ENCODE measurements around the gene VAT1.
A peak's percentile ranks its signal among the peaks of the same experiment; 100 is the strongest.
"Not testable (repeated sequence)": the region's sequence is repeated elsewhere in the genome, so short reads cannot be mapped to it uniquely, and the experiment has no call there.

VAT1 gene

DNA sequence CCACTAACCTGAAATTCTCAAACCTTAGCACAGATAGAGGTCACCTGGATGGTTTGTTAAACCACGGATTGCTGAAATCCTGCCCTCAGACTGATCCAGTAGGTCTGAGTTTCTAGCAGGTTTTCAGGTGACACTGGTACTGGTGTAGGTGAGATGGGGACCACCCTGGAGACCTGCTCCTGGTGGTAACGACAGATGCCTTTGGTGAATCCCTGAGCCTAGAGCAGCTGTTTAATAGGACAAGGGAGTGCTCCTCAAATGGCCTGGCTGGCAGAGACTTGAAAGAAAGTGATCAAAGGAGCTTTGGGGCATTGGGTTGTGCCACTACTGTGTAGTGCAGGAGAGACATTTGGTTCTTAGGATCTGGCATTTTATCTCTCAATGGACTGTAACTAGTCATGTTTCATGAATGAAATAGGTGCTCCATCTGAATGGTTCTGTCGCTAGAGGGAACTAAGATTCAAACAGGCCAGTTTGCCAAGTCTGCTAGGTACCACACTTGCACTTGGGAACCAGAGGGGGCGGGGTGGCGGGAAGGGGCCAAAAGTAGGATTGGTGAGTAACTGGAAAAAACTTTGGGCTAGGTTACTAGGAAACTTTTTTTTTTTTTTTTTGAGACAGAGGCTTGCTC lies 18.5 kb downstream of the VAT1 start:
- no peak for DNase-seq

DNA sequence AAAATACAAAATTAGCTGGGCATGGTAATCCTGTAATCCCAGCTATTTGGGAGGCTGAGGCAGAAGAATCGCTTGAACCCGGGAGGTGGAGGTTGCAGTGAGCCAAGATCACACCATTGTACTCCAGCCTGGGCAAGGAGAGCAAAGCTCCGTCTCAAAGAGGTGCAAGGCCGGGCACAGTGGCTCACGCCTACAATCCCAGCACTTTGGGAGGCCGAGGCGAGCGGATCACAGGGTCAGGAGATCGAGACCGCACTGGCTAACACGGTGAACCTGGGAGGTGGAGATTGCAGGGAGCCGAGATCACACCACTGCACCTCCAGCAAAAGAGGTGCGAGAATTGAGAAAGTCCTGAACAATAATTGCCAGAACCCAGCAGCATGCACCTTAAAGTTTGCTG lies 21.3 kb downstream of the VAT1 start:
- not testable (repeated sequence) for DNase-seq

DNA sequence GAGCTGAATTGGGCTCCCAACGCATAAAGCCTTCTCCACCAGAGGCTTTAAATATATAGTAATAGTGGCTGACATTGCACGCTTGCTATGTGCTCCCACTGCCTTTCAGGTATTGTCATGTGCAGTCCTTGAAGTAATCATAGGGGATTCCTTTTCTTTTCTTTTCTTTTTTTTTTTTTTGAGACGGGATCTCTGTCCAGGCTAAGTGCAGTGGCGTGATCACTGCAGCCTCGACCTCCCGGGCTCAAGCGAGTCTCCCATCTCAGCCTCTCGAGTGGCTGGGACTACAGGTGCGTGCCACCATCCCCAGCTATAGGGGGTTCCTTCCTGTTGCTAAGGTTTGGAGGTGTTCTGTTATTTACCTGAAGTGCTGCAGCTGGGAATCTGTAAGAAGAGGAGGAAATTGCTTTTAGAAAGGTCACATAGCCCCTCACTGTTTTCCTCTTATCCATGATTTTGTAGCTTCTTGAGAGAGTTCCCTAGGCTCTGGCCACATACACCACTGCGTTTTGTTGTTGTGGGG lies 23.1 kb downstream of the VAT1 start:
- DNase-seq, result no peak

DNA sequence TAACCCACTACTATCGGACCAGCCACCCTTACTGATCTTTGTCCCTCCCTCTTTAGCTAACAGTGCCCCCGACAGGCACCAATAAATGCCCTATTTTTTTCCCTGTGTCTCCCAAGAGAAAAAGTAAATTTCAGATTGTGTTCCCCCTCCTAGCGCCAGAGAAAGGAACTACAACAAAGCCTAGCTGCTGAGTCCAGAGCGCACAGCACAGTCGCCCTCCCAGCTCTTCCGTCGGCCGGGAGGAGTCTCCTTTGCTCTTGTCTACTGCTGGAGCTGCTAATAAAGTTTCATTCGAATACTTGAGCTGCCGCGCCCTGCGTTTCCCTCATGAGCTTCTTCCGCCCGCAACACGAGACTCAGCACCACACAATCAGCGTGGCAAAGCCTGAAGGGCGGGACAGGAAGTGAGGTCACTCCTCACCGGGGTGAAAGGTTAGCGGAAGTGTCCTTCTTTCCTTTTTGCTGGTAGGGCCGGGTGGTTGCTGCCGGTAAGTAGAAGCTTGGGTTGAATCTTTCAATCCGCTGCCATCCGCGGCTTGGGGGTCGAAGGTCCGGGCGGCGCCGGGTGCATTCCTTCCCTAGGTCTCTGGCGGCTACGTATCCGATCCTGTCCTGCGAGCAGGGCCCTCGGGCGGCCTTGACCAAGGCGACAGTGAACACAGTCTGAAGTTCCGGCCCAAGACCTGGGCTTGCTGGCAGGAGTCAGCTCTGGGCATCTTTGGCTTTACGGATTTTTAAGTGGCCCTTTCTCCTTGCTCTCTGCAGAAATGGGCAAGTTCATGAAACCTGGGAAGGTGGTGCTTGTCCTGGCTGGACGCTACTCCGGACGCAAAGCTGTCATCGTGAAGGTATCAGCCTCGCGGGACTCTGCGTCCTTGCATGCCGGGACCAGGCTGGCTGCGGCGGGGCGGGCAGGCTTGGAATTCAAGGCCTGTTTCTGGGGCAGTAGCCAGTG lies 23.9 kb downstream of the VAT1 start, which contains the start of gene RPL27:
TSS of gene RPL27 (plus strand) at position 436 of the 955 bp plus-strand sequence. CDS start at position 768, 332 bp downstream.
- peak; percentile 100 for DNase-seq

DNA sequence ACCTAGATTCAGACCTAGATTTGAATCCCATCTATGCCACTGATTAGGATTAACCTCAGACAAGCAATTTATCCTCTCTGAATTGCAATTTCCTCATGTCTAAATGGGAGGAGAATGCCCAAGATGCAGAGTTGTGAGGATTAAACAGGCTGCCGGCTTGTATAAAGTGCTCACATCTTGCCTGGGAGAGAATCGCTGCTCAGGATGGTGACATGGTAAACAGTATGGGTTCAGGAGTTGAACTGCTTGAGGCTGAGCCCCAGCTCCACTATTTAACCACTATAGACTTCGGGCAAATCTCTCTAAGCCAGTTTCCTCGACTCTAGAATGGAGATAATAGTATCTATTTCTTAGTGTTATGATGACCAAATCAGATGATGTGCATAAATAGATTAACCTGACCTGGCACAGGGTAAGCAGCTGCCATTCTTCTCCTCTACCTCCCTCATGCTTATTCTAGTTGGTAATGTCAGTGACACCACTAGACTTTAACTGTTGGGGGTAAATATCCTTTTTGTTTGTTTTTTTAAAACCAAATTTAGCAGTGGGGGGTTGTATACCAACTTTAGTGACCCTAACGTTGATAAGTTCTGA lies 24.7 kb downstream of the VAT1 start:
- DNase-seq, result no peak

DNA sequence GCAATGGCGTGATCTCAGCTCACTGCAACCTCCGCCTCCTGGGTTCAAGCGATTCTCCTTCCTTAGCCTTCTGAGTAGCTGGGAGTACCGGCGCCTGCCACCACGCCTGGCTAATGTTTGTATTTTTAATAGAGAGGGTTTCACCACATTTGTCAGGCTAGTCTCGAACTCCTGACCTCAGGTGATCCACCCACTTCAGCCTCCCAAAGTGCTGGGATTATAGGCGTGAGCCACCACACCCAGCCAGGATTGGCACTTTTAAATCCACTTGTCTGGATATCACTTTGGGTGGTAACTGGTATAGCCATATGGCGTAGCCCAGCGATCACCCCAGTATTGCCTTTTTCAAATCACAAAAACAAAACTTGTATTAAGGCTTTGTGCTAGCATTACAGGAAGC lies 28.3 kb downstream of the VAT1 start:
- not testable (repeated sequence) for DNase-seq

DNA sequence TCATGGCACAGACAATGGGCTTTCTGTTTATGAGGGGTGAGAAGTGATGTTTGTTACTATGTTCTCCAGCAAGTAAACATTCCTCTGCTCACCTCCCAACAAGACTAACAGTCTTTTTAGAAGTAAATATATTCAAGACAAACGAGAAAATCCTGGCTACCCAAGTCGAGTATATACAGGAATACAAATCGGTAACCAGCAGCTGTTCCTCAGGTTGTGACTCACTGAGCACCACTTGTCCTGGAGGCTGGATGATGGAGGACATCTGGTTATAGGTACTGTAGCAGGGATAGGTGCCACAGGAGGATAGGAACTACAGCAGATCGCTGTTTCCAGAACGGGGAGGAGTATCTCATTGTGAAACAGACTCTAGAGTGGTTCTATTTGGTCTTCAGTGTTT lies 29.3 kb downstream of the VAT1 start:
- no peak for DNase-seq

DNA sequence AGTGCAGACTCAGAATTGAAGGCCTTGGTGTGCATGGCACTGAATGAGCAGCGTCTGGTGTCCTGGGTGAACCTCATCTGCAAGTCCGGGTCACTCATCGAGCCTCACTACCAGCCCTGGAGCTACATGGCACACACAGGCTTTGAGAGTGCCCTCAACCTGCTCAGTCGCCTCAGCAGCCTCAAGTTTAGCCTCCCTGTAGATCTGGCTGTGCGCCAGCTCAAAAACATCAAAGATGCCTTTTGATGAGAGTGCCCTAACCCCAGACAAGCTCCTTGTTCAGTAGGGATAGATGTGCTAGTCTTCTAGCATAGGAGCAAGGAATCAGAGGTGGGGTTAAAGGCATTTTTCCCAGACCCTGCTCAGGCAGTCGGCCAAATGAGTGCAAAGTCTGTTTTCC lies 30.7 kb downstream of the VAT1 start:
- DNase-seq, result no peak

DNA sequence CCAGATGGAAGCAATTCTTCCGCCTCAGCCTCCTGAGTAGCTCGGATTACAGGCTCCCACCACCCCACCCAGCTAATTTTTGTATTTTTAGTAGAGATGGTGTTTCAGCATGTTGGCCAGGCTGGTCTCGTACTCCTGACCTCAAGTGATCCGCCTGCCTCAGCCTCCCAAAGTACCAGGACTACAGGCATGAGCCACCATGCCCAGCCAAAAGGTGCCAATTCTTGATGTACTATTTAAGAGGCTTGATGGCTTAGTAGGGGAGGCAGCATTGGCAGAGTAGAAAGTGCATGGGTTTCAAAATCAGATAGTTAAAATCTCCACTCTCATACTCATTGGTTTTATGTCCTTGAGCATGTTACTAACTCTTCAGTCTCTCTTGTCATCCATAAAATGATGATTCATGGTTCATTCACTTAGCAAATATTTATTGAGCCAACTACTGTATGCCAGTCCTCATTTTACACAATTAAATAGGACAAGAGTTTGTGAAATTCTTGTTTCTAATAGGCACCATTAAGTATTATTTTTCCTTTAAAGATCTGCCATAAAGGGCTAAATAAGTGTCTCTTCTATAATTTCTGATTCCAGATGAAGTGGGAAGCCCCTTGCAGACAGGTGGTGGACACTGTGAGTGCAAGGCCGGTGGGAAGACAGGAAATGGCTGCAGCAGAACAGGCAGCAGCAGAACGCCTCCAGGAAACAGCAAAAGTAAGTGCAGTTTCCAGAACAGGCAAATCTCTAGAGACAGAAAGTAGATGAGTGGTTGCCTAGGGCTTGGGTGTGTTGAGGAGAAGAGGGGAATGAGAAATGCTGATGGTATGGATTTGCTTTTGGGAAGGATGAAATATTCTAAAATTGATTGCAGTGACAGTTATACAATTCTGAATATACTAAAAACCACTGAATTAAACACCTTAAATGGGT lies 32.2 kb downstream of the VAT1 start:
- no peak for DNase-seq

DNA sequence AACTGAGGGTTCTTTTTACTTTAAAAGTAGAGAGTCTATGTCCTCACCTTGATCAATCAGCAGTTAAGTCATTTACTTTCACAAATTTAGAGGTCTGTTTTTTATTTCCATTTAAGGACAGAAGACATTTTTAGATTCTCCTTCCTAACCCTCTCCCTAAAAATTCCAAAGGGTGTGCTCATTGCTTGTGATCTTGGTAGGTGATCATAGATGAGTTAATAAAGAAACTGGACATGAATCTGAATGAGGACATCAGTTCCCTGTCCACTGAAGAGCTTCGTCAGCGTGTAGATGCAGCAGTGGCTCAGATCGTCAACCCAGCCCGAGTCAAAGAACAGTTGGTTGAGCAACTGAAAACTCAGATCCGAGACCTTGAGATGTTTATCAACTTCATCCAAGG lies 33.0 kb downstream of the VAT1 start:
- DNase-seq, result no peak

DNA sequence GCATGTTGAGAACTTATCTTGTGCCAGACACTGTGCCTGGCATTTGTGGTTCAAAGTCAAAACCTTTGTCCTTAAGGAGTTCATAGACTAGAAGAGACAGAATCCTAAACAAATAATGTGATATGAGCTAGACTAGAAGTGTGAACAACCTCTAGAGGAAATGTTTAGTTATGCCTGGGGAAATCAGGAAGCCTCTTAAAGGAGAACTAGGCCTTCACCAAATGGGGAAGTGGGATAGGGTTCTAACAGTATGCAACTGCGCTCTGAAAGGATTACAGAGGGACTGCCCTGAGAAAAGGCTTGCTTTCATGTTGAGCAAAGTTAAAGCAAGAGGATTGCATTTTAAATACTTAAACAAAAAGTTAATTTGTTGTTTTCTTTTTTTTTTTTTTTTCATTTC lies 37.0 kb downstream of the VAT1 start:
- no peak for DNase-seq

DNA sequence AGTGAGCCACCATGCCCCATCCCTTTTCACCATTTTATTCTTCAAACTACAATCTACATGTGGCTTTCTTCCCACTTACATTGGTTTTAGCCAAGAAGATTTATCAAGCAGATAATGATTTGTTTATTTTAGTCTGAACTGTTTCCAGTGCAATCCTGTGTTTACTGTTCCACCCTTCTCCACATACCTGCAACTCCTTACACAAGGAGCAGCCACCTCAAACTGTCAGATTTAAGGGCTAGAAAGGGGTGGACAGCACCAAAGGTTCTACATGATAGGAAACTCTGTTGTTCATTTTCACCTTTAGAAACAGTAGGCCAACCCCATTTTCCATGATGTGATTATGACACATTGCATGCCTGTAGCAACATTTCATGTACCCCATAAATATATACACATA lies 39.9 kb downstream of the VAT1 start:
- DNase-seq, result no peak

DNA sequence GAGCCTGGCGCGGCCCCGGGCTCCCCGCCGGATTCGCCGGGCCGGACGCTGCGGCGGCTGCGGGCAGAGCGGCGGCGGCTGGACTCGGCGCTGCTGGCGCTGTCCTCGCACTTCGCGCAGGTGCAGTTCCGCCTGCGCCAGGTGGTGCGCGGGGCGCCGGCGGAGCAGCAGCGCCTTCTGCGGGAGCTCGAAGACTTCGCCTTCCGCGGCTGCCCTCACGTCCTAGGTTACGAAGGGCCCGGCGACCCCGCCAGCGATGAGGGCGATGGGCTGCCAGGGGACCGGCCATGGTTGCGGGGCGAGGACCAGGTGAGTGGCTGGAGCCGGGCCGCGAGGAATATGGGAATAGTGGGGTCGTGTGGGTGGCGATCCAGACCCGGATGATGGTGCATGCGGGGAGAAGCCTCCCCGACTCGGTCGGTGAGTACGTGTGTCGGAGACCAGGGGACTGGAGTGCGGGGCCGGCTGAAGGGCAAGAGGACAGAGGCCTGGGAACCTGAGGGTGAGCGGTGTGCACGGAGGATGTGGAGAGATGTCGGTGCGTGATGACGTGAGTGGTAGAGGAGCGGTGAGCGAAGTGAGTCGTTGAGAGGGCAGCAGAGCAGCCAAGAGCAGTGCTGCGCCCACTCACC lies 41.3 kb downstream of the VAT1 start:
- DNase-seq, result peak; percentile 5

DNA sequence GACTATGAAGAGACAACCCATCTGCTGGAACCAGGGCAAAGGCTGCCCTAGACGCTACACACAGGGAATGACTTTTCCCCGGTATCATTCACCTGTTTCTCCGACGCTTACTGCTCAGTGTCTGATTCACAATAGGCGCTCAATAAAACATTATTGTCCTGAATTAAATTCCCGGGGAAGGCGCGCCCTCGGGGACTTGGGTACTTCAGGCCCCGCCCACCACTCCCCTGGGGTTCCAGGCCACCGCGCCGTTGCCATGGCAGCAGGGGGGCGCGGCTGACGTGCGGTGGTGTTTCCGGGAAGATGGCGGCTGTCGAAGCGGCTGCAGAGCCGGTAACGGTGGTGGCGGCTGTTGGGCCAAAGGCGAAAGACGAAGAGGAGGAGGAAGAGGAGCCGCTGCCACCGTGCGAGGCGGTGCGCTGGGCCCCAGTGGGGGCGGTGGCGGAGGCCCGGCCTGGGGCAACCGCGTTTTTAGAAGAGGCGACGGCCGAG lies 41.9 kb downstream of the VAT1 start, which contains the start of gene RUNDC1:
TSS of gene RUNDC1 (plus strand) at position 292 of the 492 bp plus-strand sequence. CDS start at position 304, 12 bp downstream.
- DNase-seq, result peak; percentile 81

DNA sequence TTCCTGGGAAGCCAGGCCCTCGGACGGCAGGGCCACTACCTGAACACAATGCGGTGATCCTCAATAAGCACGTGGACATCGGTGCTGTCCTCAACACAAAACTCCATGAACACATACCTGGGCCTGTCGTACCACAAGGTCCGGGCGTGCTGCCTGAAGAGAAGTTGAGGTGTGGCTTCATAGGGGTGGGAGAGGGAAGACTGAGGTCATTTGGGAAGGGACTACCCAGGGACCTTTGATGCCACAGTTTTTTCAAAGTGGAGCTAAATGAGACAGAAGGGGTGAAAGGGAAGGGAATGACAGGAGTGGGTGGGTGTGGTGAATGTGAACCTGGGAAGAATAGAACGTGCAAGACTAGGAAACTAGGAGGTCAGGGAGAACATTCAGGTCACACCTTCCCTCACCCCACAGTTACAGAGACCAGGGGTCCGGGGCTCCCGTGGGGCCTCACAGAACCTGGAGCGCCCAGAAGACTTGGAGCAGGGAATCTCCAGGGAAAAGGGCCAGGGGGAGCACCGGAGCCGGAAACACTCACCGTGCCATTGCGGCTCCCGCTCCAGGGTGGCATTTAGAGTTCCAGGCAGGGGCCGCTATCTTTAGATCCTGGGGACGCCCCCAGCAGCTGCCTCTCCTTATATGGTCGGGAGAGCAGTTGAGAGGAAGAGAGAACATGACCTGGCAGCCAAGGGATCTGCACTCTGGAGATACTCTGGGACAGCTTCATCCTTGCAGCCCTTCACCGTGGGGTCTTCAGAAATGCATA lies 42.5 kb downstream of the VAT1 start, which contains the start of gene PTGES3L:
TSS of gene PTGES3L (minus strand) at position 570 of the 763 bp plus-strand sequence. CDS start at position 543, 27 bp downstream.
- DNase-seq, result peak; percentile 67

DNA sequence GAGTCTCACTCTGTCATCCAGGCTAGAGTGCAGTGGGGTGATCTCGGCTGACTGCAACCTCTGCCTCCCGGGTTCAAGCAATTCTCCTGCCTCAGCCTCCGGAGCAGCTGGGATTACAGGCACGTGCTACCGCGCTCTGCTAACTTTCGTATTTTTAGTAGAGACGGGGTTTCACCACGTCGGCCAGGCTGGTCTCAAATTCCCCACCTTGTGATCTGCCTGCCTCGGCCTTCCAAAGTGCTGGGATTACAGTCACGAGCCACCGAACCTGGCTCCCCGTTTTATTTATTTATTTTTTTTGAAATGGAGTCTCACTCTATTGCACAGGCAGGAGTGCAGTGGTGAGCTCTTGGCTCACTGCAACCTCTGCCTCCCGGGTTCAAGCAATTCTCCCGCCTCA lies 46.5 kb downstream of the VAT1 start:
- not testable (repeated sequence) for DNase-seq

DNA sequence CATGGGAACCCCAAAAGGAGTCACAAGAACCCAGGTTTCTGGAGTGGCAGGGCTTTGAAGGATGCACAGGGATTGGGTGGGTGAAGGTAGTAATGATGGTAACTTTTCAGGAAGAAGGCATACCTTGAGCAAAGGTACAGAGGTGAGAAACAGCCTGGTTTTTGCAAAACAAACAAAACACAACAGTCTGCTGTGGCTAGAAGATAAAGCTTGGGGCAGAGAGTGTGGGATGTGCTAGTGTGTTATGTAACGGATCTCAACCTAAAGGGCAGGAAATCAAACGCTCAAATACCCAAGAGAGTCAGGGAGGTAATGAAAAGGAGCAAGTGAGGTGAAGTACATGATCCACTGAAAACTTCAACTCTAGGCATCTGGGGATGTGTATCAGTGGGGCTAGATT lies 46.9 kb downstream of the VAT1 start:
- no peak for DNase-seq

DNA sequence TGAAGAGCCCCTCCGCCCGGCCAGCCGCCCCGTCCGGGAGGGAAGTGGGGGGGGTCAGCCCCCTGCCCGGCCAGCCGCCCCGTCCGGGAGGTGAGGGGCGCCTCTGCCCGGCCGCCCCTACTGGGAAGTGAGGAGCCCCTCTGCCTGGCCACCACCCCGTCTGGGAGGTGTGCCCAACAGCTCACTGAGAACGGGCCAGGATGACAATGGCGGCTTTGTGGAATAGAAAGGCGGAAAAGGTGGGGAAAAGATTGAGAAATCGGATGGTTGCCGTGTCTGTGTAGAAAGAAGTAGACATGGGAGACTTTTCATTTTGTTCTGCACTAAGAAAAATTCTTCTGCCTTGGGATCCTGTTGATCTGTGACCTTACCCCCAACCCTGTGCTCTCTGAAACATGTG lies 48.9 kb downstream of the VAT1 start:
- DNase-seq, result not testable (repeated sequence)

DNA sequence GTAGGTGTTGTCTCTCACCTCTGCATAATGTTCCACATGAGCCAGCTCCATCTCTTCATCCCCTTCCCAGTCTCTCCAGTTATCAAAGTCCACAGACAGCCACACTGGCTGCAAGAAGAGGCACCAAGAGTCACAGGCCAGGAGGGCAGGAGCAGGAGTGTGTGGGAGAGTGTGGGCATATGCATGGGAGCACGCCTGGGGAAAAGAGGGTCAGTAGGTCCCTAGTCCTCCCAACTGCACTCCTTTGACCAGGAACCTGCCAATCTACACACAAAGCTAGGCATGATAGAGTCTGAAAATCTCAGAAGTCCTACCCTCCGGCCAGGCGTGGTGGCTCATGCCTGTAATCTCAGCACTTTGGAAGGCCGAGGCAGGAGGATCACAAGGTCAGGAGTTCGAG lies 50.6 kb downstream of the VAT1 start:
- DNase-seq, result no peak

DNA sequence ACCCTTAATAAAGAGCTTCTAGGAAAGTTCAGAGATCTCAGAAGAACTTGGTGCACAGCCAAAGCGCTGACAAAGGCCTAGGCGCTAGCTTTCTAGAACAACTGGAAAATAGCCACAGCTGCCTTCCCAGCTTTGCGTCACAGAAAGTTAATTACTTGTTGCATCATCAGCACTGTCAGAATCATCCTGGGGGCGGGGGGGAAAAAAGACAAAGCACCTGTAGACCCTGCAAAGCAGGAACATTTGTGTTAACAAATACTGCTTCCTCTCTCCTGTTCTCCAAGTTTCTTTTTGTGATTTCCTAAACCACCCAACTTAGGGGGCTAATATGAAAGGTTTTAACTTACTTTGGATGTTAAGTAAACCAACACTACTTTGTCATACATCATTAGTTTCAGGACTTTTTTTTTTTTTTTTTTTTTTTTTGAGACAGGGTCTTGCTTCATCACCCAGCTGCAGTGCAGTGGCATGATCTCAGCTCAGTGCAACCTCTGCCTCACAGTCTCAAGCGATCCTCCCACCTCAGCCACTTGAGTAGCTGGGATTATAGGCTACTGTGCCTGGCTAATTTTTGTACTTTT lies 53.1 kb downstream of the VAT1 start:
- DNase-seq, result no peak

All from DMS153 (cell line).